RWPE2 (cell line): ENCODE measurements around the gene HECW1.

Source experiments
- ATAC-seq: fragments of 200-7000 bp; cut with Tn5 transposase; 3 replicates; pipeline ENCODE4 v1.9.1; 2021; ENCODE audit warnings: low read depth
- DNase-seq: peaks from one replicate; pipeline ENCODE4 v3.0.0-alpha.2; 2020; ENCODE audit warnings: low spot score
- H3K27ac ChIP-seq: fragments of 450-650 bp; 2 replicates; pipeline ENCODE4 v1.5.1; 2017; ENCODE audit warnings: mild to moderate bottlenecking; ENCODE audit not compliant: poor library complexity, severe bottlenecking
- H3K27me3 ChIP-seq: fragments of 250-450 bp; sonication (Bioruptor Pico); 2 replicates; pipeline ENCODE4 v1.5.1; 2021; ENCODE audit warnings: mild to moderate bottlenecking, moderate library complexity; ENCODE audit not compliant: insufficient read depth, poor library complexity, severe bottlenecking
- H3K36me3 ChIP-seq: fragments of 250-450 bp; sonication (Bioruptor Pico); 2 replicates; pipeline ENCODE4 v1.5.1; 2020; ENCODE audit warnings: low read depth, mild to moderate bottlenecking, moderate library complexity
- H3K4me1 ChIP-seq: fragments of 250-450 bp; sonication (Bioruptor Pico); 2 replicates; pipeline ENCODE4 v1.5.1; 2021; ENCODE audit warnings: mild to moderate bottlenecking, moderate library complexity; ENCODE audit not compliant: insufficient read depth, poor library complexity, severe bottlenecking
- H3K4me3 ChIP-seq: fragments of 250-450 bp; sonication (Bioruptor Pico); 2 replicates; pipeline ENCODE4 v1.5.1; 2021; ENCODE audit warnings: mild to moderate bottlenecking, moderate library complexity; ENCODE audit not compliant: severe bottlenecking
- H3K9me3 ChIP-seq: fragments of 250-450 bp; sonication (Bioruptor Pico); 2 replicates; pipeline ENCODE4 v1.5.1; 2021; ENCODE audit warnings: mild to moderate bottlenecking, moderate library complexity; ENCODE audit not compliant: severe bottlenecking
- CTCF ChIP-seq: fragments of 450-650 bp; IDR thresholded peaks from one replicate; pipeline ENCODE4 v1.5.1; 2017; ENCODE audit warnings: mild to moderate bottlenecking, moderate library complexity; ENCODE audit not compliant: poor library complexity, severe bottlenecking

HECW1 gene

DNA sequence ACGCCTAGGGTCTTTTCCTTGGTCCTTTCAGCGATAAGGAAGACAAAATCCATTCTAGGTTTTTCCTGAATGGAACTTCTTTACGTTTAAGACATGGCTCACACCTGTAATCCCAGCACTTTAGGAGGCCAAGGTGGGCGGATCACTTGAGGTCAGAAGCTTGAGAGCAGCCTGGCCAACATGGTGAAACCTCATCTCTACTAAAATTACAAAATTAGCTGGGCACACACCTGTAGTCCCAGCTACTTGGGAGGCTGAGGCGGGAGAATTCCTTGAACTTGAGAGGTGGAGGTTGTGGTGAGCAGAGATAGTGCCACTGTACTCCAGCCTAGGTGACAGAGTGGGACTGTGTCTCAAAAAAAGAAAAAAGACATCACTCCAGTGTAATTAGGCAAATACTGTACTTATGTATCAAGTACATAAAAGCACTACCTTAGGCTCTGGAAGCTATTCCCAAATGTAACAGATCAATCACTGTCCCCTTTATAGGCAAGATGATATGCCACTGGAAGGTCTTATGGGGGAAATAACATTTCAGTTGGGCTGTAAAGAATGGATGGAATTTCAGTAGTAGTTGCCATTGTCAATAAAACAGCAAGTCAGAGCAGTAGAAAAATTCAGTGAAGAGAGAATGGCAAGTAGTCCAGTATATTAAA lies 476.2 kb downstream of the HECW1 start:
- Histone ChIP-seq H3K36me3 (peaks cover 70% of the 10 kb centered on the region), H3K27me3 (no peaks in the 10 kb centered on the region), H3K4me3 (no peak overlapping the region), H3K9me3 (no peaks in the 10 kb centered on the region), H3K27ac (peak overlapping the region; percentile 3), H3K4me1 (peaks cover 69% of the 10 kb centered on the region)
- DNase-seq (no peak), ATAC-seq (no peak)
- TF ChIP-seq CTCF: no peak

GRCh38 chr7:43589133-43589478 lies 476.7 kb downstream of the HECW1 start:
- TF ChIP-seq CTCF: no peak
- Histone ChIP-seq H3K36me3 (peaks cover 67% of the 10 kb centered on the region), H3K4me1 (peaks cover 74% of the 10 kb centered on the region), H3K9me3 (no peaks in the 10 kb centered on the region), H3K4me3 (no peak overlapping the region), H3K27me3 (no peaks in the 10 kb centered on the region), H3K27ac (peak overlapping the region; percentile 3)
- no peak for ATAC-seq
- DNase-seq: no peak

- no peak for DNase-seq
- H3K4me1 ChIP-seq: peaks cover 80% of the 10 kb centered on the region
- H3K36me3 ChIP-seq: peaks cover 60% of the 10 kb centered on the region
- H3K4me3 ChIP-seq: no peak overlapping the region
- TF ChIP-seq CTCF: no peak
- no peaks in the 10 kb centered on the region for H3K27me3 ChIP-seq
- ATAC-seq: no peak
- H3K9me3 ChIP-seq: no peaks in the 10 kb centered on the region
- H3K27ac ChIP-seq: peak overlapping the region; percentile 61
Measured at GRCh38 chr7:43589728-43590127, 477.3 kb downstream of the HECW1 start.

DNA sequence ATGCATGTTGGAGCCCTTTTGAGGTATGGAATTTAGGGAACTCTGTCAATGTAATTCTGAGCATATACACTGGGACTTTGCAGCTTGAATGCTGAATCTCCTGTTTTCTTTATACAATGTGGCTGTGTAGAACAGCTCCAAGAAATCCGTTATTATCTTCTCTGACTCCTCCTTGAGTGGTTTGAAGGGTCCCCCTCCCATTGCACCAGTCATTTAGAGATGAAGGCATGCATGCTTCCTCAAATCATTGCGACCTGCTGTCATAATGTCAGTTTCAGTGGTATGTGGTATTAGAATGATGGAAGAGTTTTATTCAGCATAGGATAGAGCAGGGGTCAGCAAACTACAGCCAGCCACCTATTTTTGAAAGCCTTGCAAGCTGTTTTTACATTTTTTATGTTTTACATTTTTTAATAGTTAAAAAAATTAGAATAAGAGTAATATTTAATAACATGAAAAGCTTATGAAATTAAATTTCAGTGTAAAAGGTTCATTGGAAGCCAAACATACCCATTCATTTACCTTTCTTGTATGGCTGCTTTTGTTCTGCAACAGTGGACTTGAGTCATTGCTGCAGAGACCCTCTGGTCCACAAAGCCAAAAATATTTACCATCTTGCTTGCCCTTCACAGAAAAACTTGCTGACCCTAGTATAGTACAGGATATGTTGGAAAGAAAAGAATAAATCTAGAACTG lies 478.6 kb downstream of the HECW1 start:
- Histone ChIP-seq H3K9me3 (no peaks in the 10 kb centered on the region), H3K27ac (peak overlapping the region; percentile 61), H3K36me3 (peaks cover 58% of the 10 kb centered on the region), H3K4me1 (peaks cover 88% of the 10 kb centered on the region), H3K27me3 (no peaks in the 10 kb centered on the region), H3K4me3 (no peak overlapping the region)
- TF ChIP-seq CTCF: no peak
- ATAC-seq: no peak
- DNase-seq: no peak
